GM23338 (cell line): Measurements from ENCODE around the gene SNAPC4. TPM values are rescaled to one million over a fixed set of nuclear protein-coding genes. Genes with fewer than 3 reads are reported as not detected.

ENCODE experiments used
- ATAC-seq: fragments of 200-7000 bp; cut with Tn5 transposase; 3 replicates; pipeline ENCODE4 v1.9.1; 2020
- DNase-seq: peaks from one replicate; pipeline ENCODE4 v3.0.0-alpha.2; 2015; ENCODE audit warnings: low spot score
- H2AFZ ChIP-seq: fragments of 200-600 bp; sonication (generic); 2 replicates; pipeline ENCODE4 v1.8.0; 2016; ENCODE audit warnings: antibody characterized with exemption, mild to moderate bottlenecking, moderate library complexity
- H3F3A ChIP-seq: fragments of 200-600 bp; sonication (generic); replicated peaks from 2 replicates; pipeline ENCODE4 v1.8.0; 2017; ENCODE audit warnings: antibody characterized with exemption, mixed run types, low read depth
- H3K27ac ChIP-seq: fragments of 200-600 bp; sonication (generic); 2 replicates; pipeline ENCODE4 v1.6.1; 2016; ENCODE audit warnings: low read depth
- H3K27me3 ChIP-seq: fragments of 200-600 bp; sonication (generic); 2 replicates; pipeline ENCODE4 v1.8.0; 2016; ENCODE audit warnings: mild to moderate bottlenecking, mixed run types, moderate library complexity; ENCODE audit not compliant: insufficient read depth
- H3K36me3 ChIP-seq: fragments of 200-600 bp; sonication (generic); 2 replicates; pipeline ENCODE4 v1.8.0; 2016; ENCODE audit warnings: mild to moderate bottlenecking; ENCODE audit not compliant: insufficient read depth
- H3K4me1 ChIP-seq: fragments of 200-600 bp; sonication (generic); 2 replicates; pipeline ENCODE4 v1.8.0; 2016; ENCODE audit warnings: mild to moderate bottlenecking, moderate library complexity; ENCODE audit not compliant: insufficient read depth
- H3K4me2 ChIP-seq: fragments of 200-600 bp; sonication (generic); 2 replicates; pipeline ENCODE4 v1.7.1; 2017; ENCODE audit warnings: mixed run types
- H3K4me3 ChIP-seq: fragments of 200-600 bp; sonication (generic); 2 replicates; pipeline ENCODE4 v1.6.1; 2016; ENCODE audit warnings: mixed run types
- H3K79me2 ChIP-seq: fragments of 200-600 bp; sonication (generic); replicated peaks from 2 replicates; pipeline ENCODE4 v1.8.0; 2017; ENCODE audit warnings: mild to moderate bottlenecking; ENCODE audit not compliant: insufficient read depth
- H3K9me2 ChIP-seq: fragments of 200-600 bp; sonication (generic); 2 replicates; pipeline ENCODE4 v1.8.0; 2017; ENCODE audit not compliant: insufficient read depth
- H4K20me1 ChIP-seq: fragments of 200-600 bp; sonication (generic); replicated peaks from 2 replicates; pipeline ENCODE4 v1.8.0; 2017; ENCODE audit warnings: mild to moderate bottlenecking; ENCODE audit not compliant: insufficient read depth
- H3K27ac Mint-ChIP-seq: 2 replicates; pipeline ENCODE4 v1.8.0; 2020; ENCODE audit warnings: inconsistent platforms, mild to moderate bottlenecking, moderate library complexity, mixed read lengths
- H3K27me3 Mint-ChIP-seq: 3 replicates; pipeline ENCODE4 v1.8.0; 2022; ENCODE audit warnings: low read depth, mild to moderate bottlenecking, moderate library complexity, mixed read lengths, inconsistent platforms; ENCODE audit not compliant: insufficient read depth, poor library complexity
- H3K36me3 Mint-ChIP-seq: 3 replicates; pipeline ENCODE4 v1.8.0; 2021; ENCODE audit warnings: low read depth, mild to moderate bottlenecking, inconsistent platforms, moderate library complexity, mixed read lengths
- H3K4me1 Mint-ChIP-seq: 3 replicates; pipeline ENCODE4 v1.8.0; 2020; ENCODE audit warnings: mild to moderate bottlenecking, inconsistent platforms, mixed read lengths
- H3K4me3 Mint-ChIP-seq: 3 replicates; pipeline ENCODE4 v1.8.0; 2021; ENCODE audit warnings: moderate library complexity, mild to moderate bottlenecking, inconsistent platforms, mixed read lengths
- H3K9me3 Mint-ChIP-seq: 3 replicates; pipeline ENCODE4 v1.8.0; 2020; ENCODE audit warnings: moderate library complexity, mild to moderate bottlenecking, inconsistent platforms, mixed read lengths
- NANOG ChIP-seq: IDR thresholded peaks from 2 replicates; pipeline ENCODE4 v1.6.1; 2016; ENCODE audit warnings: antibody characterized with exemption, borderline replicate concordance
- POLR2AphosphoS5 ChIP-seq: IDR thresholded peaks from 2 replicates; pipeline ENCODE4 v1.6.1; 2016; ENCODE audit warnings: antibody characterized with exemption, low read depth
- ZNF331 ChIP-seq: fragments of 250-450 bp; sonication (Bioruptor Pico); IDR thresholded peaks from 2 replicates; pipeline ENCODE4 v1.5.0; 2020; ENCODE audit warnings: low read depth, mild to moderate bottlenecking, moderate library complexity
- polyA plus RNA-seq: library from polyadenylated mRNA; unstranded; fragments of >200 nt; fragmentation: Nextera tagmentation; extraction: Ambion mirVana; gene quantifications from 2 replicates; pipeline ENCODE4 v1.2.1, GENCODE V29; 2016
- total RNA-seq: library from RNA; depleted of rRNA; stranded (reverse); fragments of >200 nt; shearing (Covaris generic); gene quantifications from 2 replicates; pipeline ENCODE4 v1.2.3, GENCODE V29; 2014
- TF ChIP-seq, protein P1 (sequence below): IDR thresholded peaks from one replicate; pipeline ENCODE4 v1.6.1; 2018; ENCODE audit warnings: antibody characterized with exemption; ENCODE audit not compliant: unreplicated experiment
- TF ChIP-seq, protein P2 (sequence below), 2 experiments: fragments of 200-600 bp in 1 of 2; sonication (generic) in 1 of 2; conservative IDR thresholded peaks; 2 replicates each; pipeline versions ENCODE4 v1.5.1 to v1.6.1; 2016 to 2017; ENCODE audit warnings: antibody characterized with exemption in 2 of 2, low read depth in 2 of 2, mild to moderate bottlenecking in 2 of 2, moderate library complexity in 1 of 2

SNAPC4 gene
- total and polyA plus RNA-seq, 2 experiments from 2014 or later = 8.8 to 22.7 TPM

DNA sequence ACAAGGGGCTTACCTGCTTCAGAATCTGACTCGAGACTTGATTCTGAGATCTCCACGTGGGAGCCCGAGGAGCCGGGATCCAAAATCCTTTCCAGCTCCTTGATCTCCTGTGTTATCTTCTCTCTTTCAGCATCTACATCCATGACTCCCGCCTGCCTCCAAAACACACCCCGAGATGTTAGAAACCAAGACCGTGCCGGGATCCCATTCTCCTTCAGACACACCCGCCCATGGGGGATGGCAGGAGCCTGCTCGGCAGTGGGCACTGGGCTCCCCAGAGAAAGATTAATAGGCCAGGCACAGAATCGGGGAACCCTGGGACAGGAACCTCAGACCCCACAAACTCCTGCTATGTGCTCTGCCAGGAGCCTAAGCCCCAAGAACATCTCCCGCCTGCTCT is 1.7 kb downstream of the SNAPC4 start:
- ATAC-seq = no peak
- no peak for DNase-seq
- Histone ChIP-seq H3K27ac (no peak overlapping the region), H3F3A (peaks cover 26% of the 10 kb centered on the region), H3K9me2 (no peaks in the 10 kb centered on the region), H2AFZ (no peak overlapping the region), H3K36me3 (0 out of 2 replicates have a peak, but pooled peaks cover 14% of the 10 kb centered on the region), H3K79me2 (peaks cover 26% of the 10 kb centered on the region), H3K4me3 (no peak overlapping the region), H4K20me1 (peaks cover 3% of the 10 kb centered on the region; the same call in 1 of the 2 replicates), H3K4me2 (no peak overlapping the region), H3K4me1 (peaks cover 3% of the 10 kb centered on the region; the same call in 1 of the 2 replicates), H3K27me3 (no peaks in the 10 kb centered on the region)
- no peak for TF ChIP-seq ZNF331 (CRISPR knock-in tag)
- TF ChIP-seq, protein P1, sequence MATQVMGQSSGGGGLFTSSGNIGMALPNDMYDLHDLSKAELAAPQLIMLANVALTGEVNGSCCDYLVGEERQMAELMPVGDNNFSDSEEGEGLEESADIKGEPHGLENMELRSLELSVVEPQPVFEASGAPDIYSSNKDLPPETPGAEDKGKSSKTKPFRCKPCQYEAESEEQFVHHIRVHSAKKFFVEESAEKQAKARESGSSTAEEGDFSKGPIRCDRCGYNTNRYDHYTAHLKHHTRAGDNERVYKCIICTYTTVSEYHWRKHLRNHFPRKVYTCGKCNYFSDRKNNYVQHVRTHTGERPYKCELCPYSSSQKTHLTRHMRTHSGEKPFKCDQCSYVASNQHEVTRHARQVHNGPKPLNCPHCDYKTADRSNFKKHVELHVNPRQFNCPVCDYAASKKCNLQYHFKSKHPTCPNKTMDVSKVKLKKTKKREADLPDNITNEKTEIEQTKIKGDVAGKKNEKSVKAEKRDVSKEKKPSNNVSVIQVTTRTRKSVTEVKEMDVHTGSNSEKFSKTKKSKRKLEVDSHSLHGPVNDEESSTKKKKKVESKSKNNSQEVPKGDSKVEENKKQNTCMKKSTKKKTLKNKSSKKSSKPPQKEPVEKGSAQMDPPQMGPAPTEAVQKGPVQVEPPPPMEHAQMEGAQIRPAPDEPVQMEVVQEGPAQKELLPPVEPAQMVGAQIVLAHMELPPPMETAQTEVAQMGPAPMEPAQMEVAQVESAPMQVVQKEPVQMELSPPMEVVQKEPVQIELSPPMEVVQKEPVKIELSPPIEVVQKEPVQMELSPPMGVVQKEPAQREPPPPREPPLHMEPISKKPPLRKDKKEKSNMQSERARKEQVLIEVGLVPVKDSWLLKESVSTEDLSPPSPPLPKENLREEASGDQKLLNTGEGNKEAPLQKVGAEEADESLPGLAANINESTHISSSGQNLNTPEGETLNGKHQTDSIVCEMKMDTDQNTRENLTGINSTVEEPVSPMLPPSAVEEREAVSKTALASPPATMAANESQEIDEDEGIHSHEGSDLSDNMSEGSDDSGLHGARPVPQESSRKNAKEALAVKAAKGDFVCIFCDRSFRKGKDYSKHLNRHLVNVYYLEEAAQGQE = no peak
- no peak for TF ChIP-seq POLR2AphosphoS5
- TF ChIP-seq, protein P2, sequence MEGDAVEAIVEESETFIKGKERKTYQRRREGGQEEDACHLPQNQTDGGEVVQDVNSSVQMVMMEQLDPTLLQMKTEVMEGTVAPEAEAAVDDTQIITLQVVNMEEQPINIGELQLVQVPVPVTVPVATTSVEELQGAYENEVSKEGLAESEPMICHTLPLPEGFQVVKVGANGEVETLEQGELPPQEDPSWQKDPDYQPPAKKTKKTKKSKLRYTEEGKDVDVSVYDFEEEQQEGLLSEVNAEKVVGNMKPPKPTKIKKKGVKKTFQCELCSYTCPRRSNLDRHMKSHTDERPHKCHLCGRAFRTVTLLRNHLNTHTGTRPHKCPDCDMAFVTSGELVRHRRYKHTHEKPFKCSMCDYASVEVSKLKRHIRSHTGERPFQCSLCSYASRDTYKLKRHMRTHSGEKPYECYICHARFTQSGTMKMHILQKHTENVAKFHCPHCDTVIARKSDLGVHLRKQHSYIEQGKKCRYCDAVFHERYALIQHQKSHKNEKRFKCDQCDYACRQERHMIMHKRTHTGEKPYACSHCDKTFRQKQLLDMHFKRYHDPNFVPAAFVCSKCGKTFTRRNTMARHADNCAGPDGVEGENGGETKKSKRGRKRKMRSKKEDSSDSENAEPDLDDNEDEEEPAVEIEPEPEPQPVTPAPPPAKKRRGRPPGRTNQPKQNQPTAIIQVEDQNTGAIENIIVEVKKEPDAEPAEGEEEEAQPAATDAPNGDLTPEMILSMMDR (conservative IDR thresholded peaks at IDR 0.05; ENCODE audit: low read depth in 2 of 2) = no peak
- H3K36me3 Mint-ChIP-seq = peaks cover 63% of the 10 kb centered on the region
- H3K9me3 Mint-ChIP-seq = no peaks in the 10 kb centered on the region; the same call in 2 of the 3 replicates
- peaks cover 17% of the 10 kb centered on the region for H3K27me3 Mint-ChIP-seq
- no peak overlapping the region for H3K27ac Mint-ChIP-seq
- peak overlapping the region; percentile 90 for H3K4me3 Mint-ChIP-seq
- H3K4me1 Mint-ChIP-seq = peaks cover 9% of the 10 kb centered on the region

DNA sequence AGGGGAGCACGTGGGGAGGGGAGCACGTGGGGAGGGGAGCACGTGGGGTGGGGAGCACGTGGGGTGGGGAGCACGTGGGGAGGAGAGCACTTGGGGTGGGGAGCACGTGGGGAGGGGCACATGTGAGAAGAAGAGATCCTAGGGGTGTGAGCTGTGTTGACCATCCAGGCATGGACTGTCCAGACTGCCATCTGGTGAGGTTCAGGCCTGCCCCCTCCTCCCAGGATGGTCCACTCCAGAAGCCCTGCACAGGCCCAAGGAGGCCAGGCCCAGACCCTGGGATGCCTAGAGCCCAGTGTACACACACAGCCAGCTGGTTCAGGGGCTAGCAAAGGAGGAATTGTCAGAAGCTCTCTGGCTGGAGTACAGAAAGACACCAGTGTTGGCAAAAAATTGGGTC is 2.3 kb downstream of the SNAPC4 start:
- H3K4me1 Mint-ChIP-seq = peaks cover 9% of the 10 kb centered on the region
- Histone ChIP-seq H3K27ac (no peak overlapping the region), H3K4me2 (no peak overlapping the region), H4K20me1 (peaks cover 6% of the 10 kb centered on the region; the same call in 1 of the 2 replicates), H3K79me2 (peaks cover 26% of the 10 kb centered on the region), H2AFZ (no peak overlapping the region), H3K4me3 (no peak overlapping the region), H3K36me3 (peaks cover 14% of the 10 kb centered on the region; the same call in 1 of the 2 replicates), H3K27me3 (no peaks in the 10 kb centered on the region), H3K4me1 (peaks cover 3% of the 10 kb centered on the region; the same call in 1 of the 2 replicates), H3F3A (peaks cover 25% of the 10 kb centered on the region), H3K9me2 (no peaks in the 10 kb centered on the region)
- no peak overlapping the region for H3K27ac Mint-ChIP-seq
- no peak for TF ChIP-seq NANOG
- TF ChIP-seq, protein P2 (conservative IDR thresholded peaks at IDR 0.05; ENCODE audit: low read depth in 2 of 2) = no peak
- no peak overlapping the region; the same call in 2 of the 3 replicates for H3K4me3 Mint-ChIP-seq
- DNase-seq (no peak), ATAC-seq (no peak)
- peaks cover 62% of the 10 kb centered on the region for H3K36me3 Mint-ChIP-seq
- peaks cover 17% of the 10 kb centered on the region for H3K27me3 Mint-ChIP-seq
- no peaks in the 10 kb centered on the region; the same call in 2 of the 3 replicates for H3K9me3 Mint-ChIP-seq
